GM12892 (cell line): ENCODE data around the gene MYO18B.

Source experiments
- DNase-seq: peaks from one replicate; pipeline ENCODE4 v3.0.0; 2011; ENCODE audit not compliant: insufficient read length
- FAIRE-seq: peaks from 2 replicates; lab custom pipeline; 2011; peaks lifted over from hg19 to GRCh38; lab: Jason Lieb, UNC
- POLR2A ChIP-seq: IDR thresholded peaks from 2 replicates; pipeline ENCODE4 v1.6.1; 2011; ENCODE audit warnings: low read depth, low read length, control low read depth
- POLR2AphosphoS5 ChIP-seq: IDR thresholded peaks from 2 replicates; pipeline ENCODE4 v1.6.1; 2011; ENCODE audit warnings: low read depth, low read length, control low read depth
- TAF1 ChIP-seq: IDR thresholded peaks from 2 replicates; pipeline ENCODE4 v1.6.1; 2011; ENCODE audit warnings: low read depth, mild to moderate bottlenecking, control low read depth, low read length, borderline replicate concordance

Gene MYO18B

DNA sequence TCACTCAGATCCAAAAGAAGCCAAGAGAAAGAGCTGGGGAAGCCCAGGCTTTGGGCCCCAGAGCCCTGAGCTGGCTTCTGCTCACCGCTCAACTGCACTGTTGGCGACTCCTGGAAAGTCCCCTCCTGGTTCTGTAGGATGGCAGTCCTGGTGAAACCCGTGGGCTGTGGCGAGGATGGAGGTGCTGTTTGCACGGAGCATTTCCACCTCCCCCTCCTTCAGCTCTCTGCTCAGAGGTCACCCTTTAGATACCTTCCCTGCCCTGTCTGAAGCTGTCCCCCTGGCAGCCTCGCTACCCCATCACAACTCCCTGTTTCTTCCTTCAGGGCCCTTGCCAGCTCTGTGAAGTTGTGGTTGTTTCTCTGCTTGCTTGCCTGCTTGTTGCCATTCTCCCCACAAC lies 97.8 kb downstream of the MYO18B start:
- no peak for TF ChIP-seq TAF1
- no peak for DNase-seq
- FAIRE-seq, result peak; percentile 78

DNA sequence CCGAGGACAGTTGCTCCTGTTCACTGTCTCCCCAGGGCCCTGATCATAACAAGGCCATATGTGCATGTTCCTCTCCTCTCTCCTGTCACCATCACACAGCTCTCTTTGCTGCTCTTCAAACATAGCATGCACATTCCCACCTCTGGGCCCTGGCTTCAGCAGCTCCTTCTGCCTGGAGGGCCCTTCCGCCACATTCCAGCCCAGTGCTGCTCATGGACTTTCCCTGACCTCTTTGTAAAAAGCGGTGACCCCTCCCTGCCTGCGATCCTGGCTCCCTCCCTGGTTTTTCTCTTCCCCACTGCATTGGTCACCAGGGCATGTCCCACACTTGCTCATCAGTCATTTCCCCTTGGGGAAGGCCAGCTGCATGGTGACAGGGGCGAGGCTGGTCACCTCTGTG lies 98.2 kb downstream of the MYO18B start:
- DNase-seq (no peak), FAIRE-seq (no peak)
- TF ChIP-seq POLR2A (no peak), POLR2AphosphoS5 (no peak), TAF1 (no peak)

DNA sequence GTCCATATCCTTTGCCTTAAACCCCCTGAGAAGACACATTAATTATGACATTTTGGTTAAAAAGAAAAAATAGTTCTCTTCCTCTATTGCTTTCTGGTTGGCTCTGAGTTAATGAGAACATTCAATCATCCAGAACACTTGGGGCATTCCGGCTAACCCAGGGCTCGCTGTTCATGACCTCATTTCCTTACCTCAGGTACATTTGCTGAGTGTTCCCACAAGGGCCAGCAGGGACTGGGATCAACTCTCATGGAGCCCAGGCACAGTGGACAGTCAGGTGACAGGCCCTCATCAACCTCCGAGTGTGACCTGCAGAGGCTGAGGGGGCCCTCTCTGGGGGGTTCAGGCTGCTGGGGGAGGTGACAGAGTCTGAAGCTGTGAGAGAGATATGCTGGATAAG lies 98.9 kb downstream of the MYO18B start:
- FAIRE-seq (no peak), DNase-seq (no peak)
- no peak for TF ChIP-seq POLR2A
- TF ChIP-seq TAF1, result no peak
- TF ChIP-seq POLR2AphosphoS5, result no peak

DNA sequence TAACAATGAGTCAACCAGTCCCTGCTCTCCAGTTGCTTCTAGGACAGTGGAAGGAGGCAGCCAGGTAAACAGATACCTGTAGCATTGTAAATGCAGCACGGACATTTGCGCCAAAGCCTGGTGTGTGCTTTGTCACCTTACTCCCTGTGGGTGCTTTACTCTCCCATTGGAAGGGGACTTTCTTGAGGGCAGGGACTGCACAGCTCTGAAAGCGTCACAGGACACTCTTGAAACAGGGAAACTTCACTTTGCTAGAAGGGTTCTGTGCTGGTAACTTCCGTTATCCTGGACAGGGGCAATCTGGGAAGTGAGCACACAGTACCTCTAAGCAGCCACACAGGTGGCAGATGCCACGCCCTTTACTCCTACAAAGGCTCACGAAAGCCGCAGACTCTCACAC lies 99.8 kb downstream of the MYO18B start:
- no peak for TF ChIP-seq POLR2A
- no peak for TF ChIP-seq TAF1
- FAIRE-seq (no peak), DNase-seq (no peak)

DNA sequence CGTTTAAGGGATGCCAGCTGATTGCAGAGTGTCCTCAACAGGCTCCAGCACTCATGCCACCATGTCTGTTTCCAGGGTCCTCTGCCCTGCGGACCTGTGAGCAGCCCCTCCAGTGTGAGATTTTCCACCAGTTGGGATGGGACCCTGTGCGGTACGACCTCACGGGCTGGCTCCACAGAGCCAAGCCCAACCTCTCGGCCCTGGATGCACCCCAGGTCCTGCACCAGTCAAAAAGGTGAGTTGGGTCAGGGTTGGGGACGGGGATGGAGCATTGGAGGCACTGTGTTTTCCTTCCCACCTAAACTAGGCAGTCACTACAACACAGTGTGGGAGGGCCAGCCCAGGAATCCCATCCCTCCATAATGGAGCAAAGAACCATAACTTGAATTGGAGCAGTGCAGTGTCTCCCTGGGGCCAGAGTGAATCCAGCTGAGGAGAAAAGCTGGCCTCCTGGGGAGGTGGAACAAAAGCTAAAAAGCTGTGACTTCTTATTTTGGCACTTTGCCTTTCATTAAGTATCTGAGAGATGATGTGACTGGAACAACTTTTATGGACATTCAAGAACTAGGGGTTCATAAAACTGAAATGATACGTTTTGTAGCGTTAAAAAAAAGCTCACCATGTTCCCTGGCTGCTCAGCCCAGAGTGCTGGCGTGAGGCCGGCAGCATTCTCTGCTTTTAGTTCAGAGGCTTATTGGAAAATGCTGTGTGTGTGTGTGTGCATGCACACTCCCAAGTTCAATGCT lies 101.8 kb downstream of the MYO18B start:
- TF ChIP-seq POLR2A, result no peak
- no peak for TF ChIP-seq TAF1
- TF ChIP-seq POLR2AphosphoS5, result no peak
- no peak for FAIRE-seq
- DNase-seq, result no peak

DNA sequence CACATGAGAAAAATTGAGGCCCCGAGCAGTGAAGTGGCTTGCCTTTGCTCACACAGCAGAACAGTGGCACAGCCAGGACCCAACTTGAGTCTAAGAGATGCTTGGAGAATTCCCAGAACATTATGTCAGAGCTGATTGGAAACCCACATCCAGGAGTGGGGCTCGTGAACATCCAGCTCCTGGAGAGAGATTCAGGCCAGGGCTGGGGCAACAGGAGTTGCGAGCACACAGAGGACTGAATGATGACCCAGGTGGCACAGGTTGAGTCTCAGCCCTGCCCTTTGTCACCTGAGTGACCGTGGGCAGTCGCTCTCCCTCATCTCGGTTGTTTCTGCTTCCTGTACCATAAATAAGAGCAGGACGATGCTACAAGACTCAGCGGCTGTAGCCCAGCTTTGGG lies 102.6 kb downstream of the MYO18B start:
- no peak for DNase-seq
- no peak for TF ChIP-seq POLR2AphosphoS5
- no peak for TF ChIP-seq POLR2A
- TF ChIP-seq TAF1, result no peak
- no peak for FAIRE-seq

DNA sequence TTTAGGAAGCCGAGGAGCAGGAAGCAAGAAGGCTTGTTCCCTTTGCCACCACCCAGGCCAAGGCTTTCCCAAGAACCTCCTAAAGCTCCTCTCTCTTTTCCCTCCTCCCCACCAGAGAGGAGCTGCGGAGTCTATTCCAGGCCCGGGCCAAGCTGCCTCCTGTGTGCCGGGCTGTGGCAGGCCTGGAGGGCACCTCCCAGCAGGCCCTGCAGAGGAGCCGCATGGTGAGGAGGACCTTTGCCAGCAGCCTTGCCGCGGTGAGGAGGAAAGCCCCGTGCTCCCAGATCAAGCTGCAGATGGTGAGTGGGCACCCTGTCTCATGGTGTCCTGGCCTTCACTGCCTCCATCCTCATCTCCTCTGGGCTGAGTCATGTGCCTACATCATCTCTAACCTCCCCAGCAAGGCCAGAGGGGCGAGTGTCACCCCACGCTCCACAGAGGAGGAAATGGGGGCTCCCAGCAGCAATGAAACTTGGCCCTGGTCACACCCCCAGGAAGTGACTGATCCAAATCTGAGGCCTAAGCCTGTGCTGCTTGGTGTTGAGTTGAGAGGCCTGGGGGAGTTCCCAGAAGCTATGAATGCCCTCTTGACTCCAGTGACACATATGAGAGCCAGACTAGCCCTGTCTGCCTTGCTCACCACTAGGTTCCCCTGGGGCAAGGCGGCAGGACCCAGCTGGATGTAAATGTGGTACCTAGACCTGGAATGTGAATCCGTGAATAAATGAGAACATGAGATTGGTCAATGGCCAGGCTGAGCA lies 104.2 kb downstream of the MYO18B start:
- DNase-seq (no peak), FAIRE-seq (no peak)
- no peak for TF ChIP-seq TAF1
- no peak for TF ChIP-seq POLR2A
- no peak for TF ChIP-seq POLR2AphosphoS5

DNA sequence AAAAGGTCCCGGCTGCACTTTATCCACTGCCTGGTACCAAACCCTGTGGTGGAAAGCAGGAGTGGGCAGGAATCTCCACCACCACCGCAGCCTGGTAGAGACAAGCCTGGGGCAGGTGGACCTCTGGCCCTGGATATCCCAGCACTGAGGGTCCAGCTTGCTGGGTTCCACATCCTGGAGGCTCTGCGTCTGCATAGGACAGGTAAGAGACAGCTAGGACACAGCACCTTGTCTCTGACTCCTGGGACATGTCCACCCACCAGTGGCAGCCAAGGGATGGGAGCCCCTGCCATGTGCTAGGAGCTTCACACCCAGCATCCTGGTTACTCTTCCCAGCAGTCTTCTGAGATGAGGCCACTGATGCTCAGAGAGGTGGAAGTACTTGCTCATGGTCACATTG lies 105.5 kb downstream of the MYO18B start:
- TF ChIP-seq POLR2A (no peak), TAF1 (no peak), POLR2AphosphoS5 (no peak)
- FAIRE-seq (no peak), DNase-seq (no peak)

DNA sequence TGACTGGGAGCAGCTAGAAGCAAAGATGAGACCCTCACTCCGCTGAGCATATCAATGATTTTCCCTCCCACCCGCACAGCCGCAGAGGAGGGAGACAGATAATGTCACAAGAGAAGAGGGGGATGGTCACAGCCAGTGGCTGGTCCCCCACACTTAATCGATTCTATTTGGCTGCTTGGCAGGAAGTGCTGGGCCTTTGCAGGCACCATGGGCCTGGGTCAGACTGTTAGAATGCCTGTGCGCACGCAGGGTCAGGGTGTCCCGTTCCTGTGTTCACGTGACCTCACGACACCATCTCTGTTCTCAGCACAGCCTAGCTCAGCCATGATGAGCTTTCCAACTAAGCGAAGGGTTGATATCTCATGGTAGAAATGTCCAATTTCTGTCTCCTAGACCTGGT lies 107.0 kb downstream of the MYO18B start:
- FAIRE-seq, result no peak

DNA sequence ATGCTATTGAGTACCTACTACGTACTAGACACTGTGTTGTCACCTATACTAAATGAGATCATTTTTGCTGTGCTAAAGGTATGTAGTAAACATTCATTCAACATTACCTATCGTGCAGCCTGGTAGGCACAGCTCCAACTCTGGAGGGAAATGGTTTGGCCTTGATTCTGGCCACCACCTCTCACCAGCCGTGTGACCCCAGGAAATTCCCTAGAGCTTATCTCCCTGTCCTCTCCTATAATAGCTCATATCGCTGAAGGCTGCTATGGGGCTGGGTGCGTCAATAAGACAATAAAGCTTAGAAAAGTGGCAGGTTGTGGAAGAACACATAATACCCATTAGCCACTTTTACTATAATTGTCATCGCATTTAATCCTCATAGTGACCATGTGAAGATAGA lies 107.5 kb downstream of the MYO18B start:
- DNase-seq (no peak), FAIRE-seq (no peak)
- TF ChIP-seq TAF1 (no peak), POLR2A (no peak), POLR2AphosphoS5 (no peak)

More for the DNA sequence above, 107.0 kb downstream of the MYO18B start:
- TF ChIP-seq POLR2A, result no peak
- TF ChIP-seq TAF1, result no peak
- TF ChIP-seq POLR2AphosphoS5, result no peak
- no peak for DNase-seq

DNA sequence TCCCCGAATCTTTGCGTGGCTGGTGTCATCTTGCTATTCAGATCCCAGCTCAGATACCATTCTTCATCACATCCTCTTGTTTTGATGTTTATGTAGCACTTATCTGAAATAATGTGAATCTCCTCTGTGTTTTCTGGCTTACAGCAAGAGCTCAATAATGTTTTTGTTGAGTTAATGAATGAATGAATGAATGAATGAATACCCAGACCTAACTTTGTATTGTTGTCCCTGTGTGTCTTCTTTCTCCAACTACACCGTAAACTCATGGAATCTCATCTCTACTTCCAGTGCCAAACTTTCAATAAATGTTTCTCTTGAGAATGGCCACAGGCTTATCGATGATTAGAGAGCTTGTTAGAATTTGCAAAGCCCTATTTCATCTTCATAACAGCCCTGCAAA lies 110.2 kb downstream of the MYO18B start:
- DNase-seq (no peak), FAIRE-seq (no peak)
- TF ChIP-seq TAF1 (no peak), POLR2A (no peak), POLR2AphosphoS5 (no peak)

DNA sequence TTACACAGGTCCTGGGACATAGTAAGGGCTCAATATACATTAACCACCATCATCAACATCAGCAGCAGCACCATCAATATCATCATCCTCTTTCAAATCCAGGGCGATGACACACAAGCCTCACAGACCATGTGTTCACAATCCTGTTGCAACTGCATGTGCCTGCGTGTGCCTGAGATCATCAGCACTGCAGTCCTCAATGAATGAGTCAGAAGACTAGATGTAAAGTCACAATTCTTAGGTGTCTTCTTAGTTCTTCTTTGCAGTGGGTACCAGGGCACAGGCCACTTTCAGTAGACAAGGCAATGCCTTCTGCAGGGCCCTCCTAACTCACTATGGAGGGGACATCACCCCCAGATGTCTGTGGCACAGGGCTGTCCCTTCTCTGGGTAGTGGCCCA lies 111.1 kb downstream of the MYO18B start:
- DNase-seq (no peak), FAIRE-seq (peak; percentile 88)
- TF ChIP-seq POLR2A, result no peak
- TF ChIP-seq POLR2AphosphoS5, result no peak
- no peak for TF ChIP-seq TAF1
